Gastroesophageal sphincter (tissue), 3 donors: ENCODE data around the gene SNRNP48.

Experiments
- EP300 ChIP-seq: sonication (generic); formaldehyde crosslinking; IDR thresholded peaks from one replicate; pipeline ENCODE4 v1.6.1; 2017; ENCODE audit warnings: antibody characterized with exemption, mild to moderate bottlenecking
- POLR2A ChIP-seq, 2 donors: fragments of 450-650 bp; IDR thresholded peaks; one replicate each; pipeline ENCODE4 v1.6.1; 2017; ENCODE audit warnings: antibody characterized with exemption in 2 of 2, mild to moderate bottlenecking in 2 of 2, moderate library complexity in 1 of 2
- POLR2AphosphoS5 ChIP-seq: sonication (generic); formaldehyde crosslinking; IDR thresholded peaks from one replicate; pipeline ENCODE4 v1.6.1; 2017; ENCODE audit warnings: antibody characterized with exemption
- TF ChIP-seq, protein P1 (sequence below), 4 experiments: fragments of 200-600 bp in 2 of 4; fragments of 450-650 bp in 2 of 4; sonication (generic) in 1 of 4; IDR thresholded peaks; one replicate each; pipeline ENCODE4 v1.5.1; 2017 to 2019; ENCODE audit warnings: antibody characterized with exemption in 4 of 4, mild to moderate bottlenecking in 2 of 4, moderate library complexity in 2 of 4

DNA sequence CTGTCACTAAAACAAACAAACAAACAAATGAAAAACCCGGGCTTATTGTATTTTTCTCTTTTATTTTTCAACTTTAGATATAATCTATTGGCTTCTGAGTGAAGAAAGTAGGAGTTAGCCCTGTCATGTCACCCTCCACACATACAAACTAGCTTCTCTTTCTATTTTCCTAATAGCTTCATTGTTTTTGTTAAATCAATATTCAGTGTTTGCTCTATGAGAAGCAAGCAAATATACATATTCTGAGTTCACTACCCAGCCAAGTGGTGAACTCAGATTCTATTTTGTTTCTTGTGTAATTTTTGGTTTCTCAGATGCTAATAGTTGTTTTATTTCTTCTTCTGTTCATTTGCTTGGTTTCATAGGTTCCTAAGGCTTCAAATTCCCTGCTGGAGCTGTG is 66.4 kb downstream of the SNRNP48 start:
- TF ChIP-seq POLR2A (IDR thresholded peaks at IDR 0.05) = no peak
- TF ChIP-seq, protein P1, sequence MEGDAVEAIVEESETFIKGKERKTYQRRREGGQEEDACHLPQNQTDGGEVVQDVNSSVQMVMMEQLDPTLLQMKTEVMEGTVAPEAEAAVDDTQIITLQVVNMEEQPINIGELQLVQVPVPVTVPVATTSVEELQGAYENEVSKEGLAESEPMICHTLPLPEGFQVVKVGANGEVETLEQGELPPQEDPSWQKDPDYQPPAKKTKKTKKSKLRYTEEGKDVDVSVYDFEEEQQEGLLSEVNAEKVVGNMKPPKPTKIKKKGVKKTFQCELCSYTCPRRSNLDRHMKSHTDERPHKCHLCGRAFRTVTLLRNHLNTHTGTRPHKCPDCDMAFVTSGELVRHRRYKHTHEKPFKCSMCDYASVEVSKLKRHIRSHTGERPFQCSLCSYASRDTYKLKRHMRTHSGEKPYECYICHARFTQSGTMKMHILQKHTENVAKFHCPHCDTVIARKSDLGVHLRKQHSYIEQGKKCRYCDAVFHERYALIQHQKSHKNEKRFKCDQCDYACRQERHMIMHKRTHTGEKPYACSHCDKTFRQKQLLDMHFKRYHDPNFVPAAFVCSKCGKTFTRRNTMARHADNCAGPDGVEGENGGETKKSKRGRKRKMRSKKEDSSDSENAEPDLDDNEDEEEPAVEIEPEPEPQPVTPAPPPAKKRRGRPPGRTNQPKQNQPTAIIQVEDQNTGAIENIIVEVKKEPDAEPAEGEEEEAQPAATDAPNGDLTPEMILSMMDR (IDR thresholded peaks at IDR 0.05) = no peak
- TF ChIP-seq EP300 = no peak
- TF ChIP-seq POLR2AphosphoS5 = no peak
